NCI-H1417 (cell line): ENCODE results near the gene HP.
A peak's percentile ranks its signal among the peaks of the same experiment; 100 is the strongest.

Experiments used
- DNase-seq, 3 experiments: peaks; one replicate each; lab custom pipeline; 2025; lab: John Stamatoyannopoulos, UW

HP gene

GRCh38 chr16:72085002-72085401 is 30.7 kb downstream of the HP start:
- DNase-seq: no peak

GRCh38 chr16:72091217-72091616 is 36.9 kb downstream of the HP start:
- DNase-seq: no peak

GRCh38 chr16:72092832-72093447 is 38.6 kb downstream of the HP start:
- peak in 1 of 3 experiments; percentile 53 for DNase-seq

GRCh38 chr16:72093448-72094265 is 39.4 kb downstream of the HP start, which contains the start of the genes DHX38 and TXNL4B:
TSS of gene DHX38 (plus strand) at chr16:72093847. CDS start at chr16:72096158, 2,311 bp downstream.
TSS of gene TXNL4B (minus strand) at chr16:72093620. CDS start at chr16:72090749, 2,871 bp downstream.
- peak; percentile 95 to 99 (median 96) for DNase-seq

- peak in 1 of 3 experiments; percentile 44 for DNase-seq
Measured at GRCh38 chr16:72094266-72094610, 39.9 kb downstream of the HP start.

GRCh38 chr16:72098936-72099335 is 44.6 kb downstream of the HP start:
- DNase-seq: no peak

- peak in 2 of 3 experiments; percentile 11 to 63 for DNase-seq
Measured at GRCh38 chr16:72099377-72099818, 45.1 kb downstream of the HP start.

GRCh38 chr16:72101195-72101594 is 46.9 kb downstream of the HP start:
- DNase-seq: no peak

- DNase-seq: no peak
Measured at GRCh38 chr16:72104905-72105304, 50.6 kb downstream of the HP start.

- DNase-seq: no peak
Measured at GRCh38 chr16:72105978-72106377, 51.7 kb downstream of the HP start.

GRCh38 chr16:72107371-72107770 is 53.1 kb downstream of the HP start:
- DNase-seq: no peak

- no peak for DNase-seq
Measured at GRCh38 chr16:72108353-72109102, 54.2 kb downstream of the HP start.

- no peak for DNase-seq
Measured at GRCh38 chr16:72109300-72109699, 55.0 kb downstream of the HP start.

GRCh38 chr16:72109966-72110530 is 55.7 kb downstream of the HP start:
- DNase-seq: peak in 1 of 3 experiments; percentile 7
